Panc1 (cell line): ENCODE data around the gene ABL1. TPM values are rescaled to one million over a fixed set of nuclear protein-coding genes. Genes with fewer than 3 reads are reported as not detected.

Experiments used
- ATAC-seq: fragments of 200-7000 bp; cut with Tn5 transposase; 2 replicates; pipeline ENCODE4 v1.9.1; 2020; ENCODE audit warnings: mild to moderate bottlenecking, moderate library complexity
- BruUV-seq: library from RNA; stranded (reverse); fragments of 400-500 nt; replicated peaks from 2 replicates; lab custom pipeline; 2021; lab: Mats Ljungman, UMichigan
- CTCF ChIA-PET: fragments of 300-600 bp; sonication (Branson Sonifier 250); formaldehyde crosslinking; loops from one replicate; lab custom pipeline; 2022; ENCODE audit warnings: antibody characterized with exemption; lab: Charles Lee
- POLR2A ChIA-PET: fragments of 300-600 bp; sonication (Branson Sonifier 250); formaldehyde crosslinking; loops from one replicate; lab custom pipeline; 2022; ENCODE audit warnings: antibody characterized with exemption; lab: Charles Lee
- DNase-seq: peaks from one replicate; pipeline ENCODE4 v3.0.0-alpha.2; 2010; ENCODE audit warnings: low read depth, low spot score
- H3K27ac ChIP-seq: 2 replicates; pipeline ENCODE4 v1.5.1; 2011; ENCODE audit warnings: mild to moderate bottlenecking, low read length, inconsistent platforms
- H3K27me3 ChIP-seq: fragments of 200-500 bp; sonication (Bioruptor generic); 2 replicates; pipeline ENCODE4 v1.6.0; 2014; ENCODE audit warnings: low read length, inconsistent platforms; ENCODE audit not compliant: control insufficient read depth, insufficient read depth
- H3K36me3 ChIP-seq: fragments of 200-500 bp; sonication (Bioruptor generic); 2 replicates; pipeline ENCODE4 v1.5.1; 2014; ENCODE audit warnings: inconsistent platforms, mild to moderate bottlenecking, low read length, moderate library complexity; ENCODE audit not compliant: control insufficient read depth, insufficient read depth
- H3K4me1 ChIP-seq: 2 replicates; pipeline ENCODE4 v1.5.1; 2011; ENCODE audit warnings: inconsistent platforms, mild to moderate bottlenecking, low read length, moderate library complexity; ENCODE audit not compliant: control insufficient read depth, insufficient read depth
- H3K4me3 ChIP-seq, 2 experiments: 2 replicates each; pipeline ENCODE4 v1.5.1; 2011 to 2012; ENCODE audit warnings: low read depth in 2 of 2, low read length in 2 of 2, mild to moderate bottlenecking in 2 of 2, inconsistent platforms in 1 of 2, moderate library complexity in 1 of 2
- H3K9me3 ChIP-seq: fragments of 200-500 bp; sonication (Bioruptor generic); 2 replicates; pipeline ENCODE4 v1.5.1; 2014; ENCODE audit warnings: low read depth, mild to moderate bottlenecking, inconsistent platforms, low read length, moderate library complexity; ENCODE audit not compliant: control insufficient read depth, insufficient read depth
- POLR2AphosphoS5 ChIP-seq: IDR thresholded peaks from 2 replicates; pipeline ENCODE4 v1.6.1; 2012; ENCODE audit warnings: mild to moderate bottlenecking, low read depth, low read length, moderate library complexity
- REST ChIP-seq, 2 experiments: IDR thresholded peaks; 2 replicates each; pipeline ENCODE4 v1.6.1; 2011 to 2012; ENCODE audit warnings: low read depth in 2 of 2, control low read depth in 1 of 2, low read length in 1 of 2, mild to moderate bottlenecking in 1 of 2, moderate library complexity in 1 of 2; ENCODE audit not compliant: insufficient read depth in 1 of 2
- SIN3A ChIP-seq: IDR thresholded peaks from 2 replicates; pipeline ENCODE4 v1.6.1; 2012; ENCODE audit warnings: low read depth, mild to moderate bottlenecking, low read length, moderate library complexity, borderline replicate concordance; ENCODE audit not compliant: insufficient read depth
- TCF7L2 ChIP-seq: IDR thresholded peaks from 2 replicates; pipeline ENCODE4 v1.6.1; 2011; ENCODE audit warnings: mild to moderate bottlenecking, low read depth, low read length, inconsistent platforms
- in situ Hi-C: cut with HindIII; loops from 2 replicates; pipeline ENCODE4 v1.10.0; 2016; ENCODE audit warnings: low sequenced_read_pairs, low pct_unique_long_range_greater_than_20kb
- intact Hi-C: fragments of 100-400 bp; cut with micrococcal nuclease; formaldehyde crosslinking; loops from one replicate; pipeline ENCODE4 v1.10.0; 2022; ENCODE audit not compliant: unreplicated experiment
- total RNA-seq: library from RNA; stranded (reverse); gene quantifications from one replicate; pipeline ENCODE4 v1.2.1, GENCODE V29; 2021; ENCODE audit not compliant: unreplicated experiment
- TF ChIP-seq, protein P1 (sequence below): fragments of 450-650 bp; IDR thresholded peaks from 2 replicates; pipeline ENCODE4 v1.5.1; 2017; ENCODE audit warnings: mild to moderate bottlenecking

Gene ABL1
- total RNA-seq, 1 experiment from 2014 or later, result 48.4 TPM

GRCh38 chr9:130920233-130920632 is 85.2 kb downstream of the ABL1 start:
- POLR2A ChIA-PET, result no interaction called here
- in situ Hi-C loops (no loop called here), intact Hi-C loops (no loop called here)
- no peak for ATAC-seq
- no peak overlapping the region for H3K27ac ChIP-seq
- TF ChIP-seq, protein P1, sequence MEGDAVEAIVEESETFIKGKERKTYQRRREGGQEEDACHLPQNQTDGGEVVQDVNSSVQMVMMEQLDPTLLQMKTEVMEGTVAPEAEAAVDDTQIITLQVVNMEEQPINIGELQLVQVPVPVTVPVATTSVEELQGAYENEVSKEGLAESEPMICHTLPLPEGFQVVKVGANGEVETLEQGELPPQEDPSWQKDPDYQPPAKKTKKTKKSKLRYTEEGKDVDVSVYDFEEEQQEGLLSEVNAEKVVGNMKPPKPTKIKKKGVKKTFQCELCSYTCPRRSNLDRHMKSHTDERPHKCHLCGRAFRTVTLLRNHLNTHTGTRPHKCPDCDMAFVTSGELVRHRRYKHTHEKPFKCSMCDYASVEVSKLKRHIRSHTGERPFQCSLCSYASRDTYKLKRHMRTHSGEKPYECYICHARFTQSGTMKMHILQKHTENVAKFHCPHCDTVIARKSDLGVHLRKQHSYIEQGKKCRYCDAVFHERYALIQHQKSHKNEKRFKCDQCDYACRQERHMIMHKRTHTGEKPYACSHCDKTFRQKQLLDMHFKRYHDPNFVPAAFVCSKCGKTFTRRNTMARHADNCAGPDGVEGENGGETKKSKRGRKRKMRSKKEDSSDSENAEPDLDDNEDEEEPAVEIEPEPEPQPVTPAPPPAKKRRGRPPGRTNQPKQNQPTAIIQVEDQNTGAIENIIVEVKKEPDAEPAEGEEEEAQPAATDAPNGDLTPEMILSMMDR, result no peak
- TF ChIP-seq TCF7L2 (no peak), REST (IDR thresholded peaks at IDR 0.05; ENCODE audit: insufficient read depth in 1 of 2, low read depth in 2 of 2, low read length in 1 of 2) (no peak), SIN3A (no peak), POLR2AphosphoS5 (no peak)
- DNase-seq, result no peak
- CTCF ChIA-PET, result no interaction called here
- no peaks in the 10 kb centered on the region for H3K27me3 ChIP-seq
- H3K4me1 ChIP-seq, result no peaks in the 10 kb centered on the region
- BruUV-seq, result no TSS peak
- H3K4me3 ChIP-seq, result no peak overlapping the region
- H3K9me3 ChIP-seq, result no peaks in the 10 kb centered on the region
- no peaks in the 10 kb centered on the region for H3K36me3 ChIP-seq

DNA sequence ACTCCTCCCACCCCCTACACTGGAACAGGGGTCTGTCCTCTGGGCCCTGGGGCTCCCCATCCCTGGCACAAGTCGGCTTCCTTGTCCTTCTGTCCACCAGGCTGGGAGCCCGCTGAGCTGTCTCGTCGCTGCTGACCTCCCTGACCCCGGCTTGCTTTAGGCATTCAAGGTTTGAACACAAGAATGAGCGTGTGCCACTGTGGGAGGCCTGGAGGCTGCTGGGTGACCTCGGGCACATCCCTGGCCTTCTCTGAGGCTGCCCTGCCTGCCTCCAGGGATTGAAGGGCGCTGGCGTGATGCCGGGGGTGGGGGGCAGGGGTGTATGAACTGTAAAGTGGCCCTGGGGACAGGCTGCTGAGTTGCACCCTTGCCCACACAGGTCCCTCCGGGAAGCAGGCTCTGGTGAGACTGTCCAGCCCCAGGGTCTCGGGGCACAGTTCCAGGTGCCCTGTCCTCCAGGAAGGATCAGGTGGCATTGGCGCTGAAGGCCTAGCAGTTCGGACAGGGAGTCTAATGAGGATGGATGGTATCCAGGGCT is 85.8 kb downstream of the ABL1 start:
- no peak for ATAC-seq
- POLR2A ChIA-PET, result no interaction called here
- H3K9me3 ChIP-seq, result no peaks in the 10 kb centered on the region
- H3K4me1 ChIP-seq, result no peaks in the 10 kb centered on the region
- intact Hi-C loops (no loop called here), in situ Hi-C loops (no loop called here)
- H3K27me3 ChIP-seq, result no peaks in the 10 kb centered on the region
- no peak for TF ChIP-seq REST (IDR thresholded peaks at IDR 0.05; ENCODE audit: insufficient read depth in 1 of 2, low read depth in 2 of 2, low read length in 1 of 2)
- TF ChIP-seq, protein P1, result no peak
- TF ChIP-seq POLR2AphosphoS5, result no peak
- TF ChIP-seq TCF7L2, result no peak
- no peak for TF ChIP-seq SIN3A
- CTCF ChIA-PET, result no interaction called here
- no TSS peak for BruUV-seq
- no peak overlapping the region for H3K27ac ChIP-seq
- no peak for DNase-seq
- no peak overlapping the region for H3K4me3 ChIP-seq
- no peaks in the 10 kb centered on the region for H3K36me3 ChIP-seq
